ENCODE measurements around the gene EYA4. TPM values are rescaled to one million over a fixed set of nuclear protein-coding genes. Genes with fewer than 3 reads are reported as not detected.

EYA4 gene
- total RNA-seq (10 to 100 TPM; 10.7 to 11.3 TPM), polyA plus RNA-seq (ENCODE audit: insufficient read depth, low read depth, low replicate concordance) (8.1 TPM)
- long read RNA-seq, donor 1 = 0 reads
- long read RNA-seq, donor 2 = 0 reads

- TF ChIP-seq CTCF (IDR thresholded peaks at IDR 0.05) (no peak), POLR2A (IDR thresholded peaks at IDR 0.05) (no peak)
- Histone ChIP-seq H3K36me3 (ENCODE audit: low read depth, missing control alignments) (no peaks in the 10 kb centered on the region), H3K27me3 (no peaks in the 10 kb centered on the region), H3K4me1 (no peaks in the 10 kb centered on the region), H3K4me3 (peak within 1 kb of the TSS; percentile 52 to 62), H3K9me3 (no peaks in the 10 kb centered on the region), H3K27ac (peak within 1 kb of the TSS; percentile 16 to 43)
- 0 to 1% methylated on average over 26 to 69 of the region's 84 CpGs for WGBS, 2 donors
- intact Hi-C loops (cut with DNase I; ENCODE audit: low total_unique reads) = no loop called here
- DNase-seq = peak; percentile 28
Measured at GRCh38 chr6:133241086-133241900, at the start of gene EYA4. Gene EYA4 (plus strand): TSS chr6:133241357. CDS start chr6:133274781, 33,424 bp downstream.

GRCh38 chr6:133193396-133193795 lies 47.8 kb upstream of the EYA4 start:
- no peak for DNase-seq
- TF ChIP-seq POLR2A (IDR thresholded peaks at IDR 0.05) = no peak
- TF ChIP-seq CTCF (IDR thresholded peaks at IDR 0.05) = no peak
- Histone ChIP-seq H3K36me3 (ENCODE audit: low read depth, missing control alignments) (no peaks in the 10 kb centered on the region), H3K27ac (no peak overlapping the region), H3K27me3 (no peaks in the 10 kb centered on the region), H3K4me1 (no peaks in the 10 kb centered on the region), H3K9me3 (no peaks in the 10 kb centered on the region), H3K4me3 (no peak overlapping the region)
- intact Hi-C loops (cut with DNase I; ENCODE audit: low total_unique reads) = no loop called here
- 88 to 97% methylated on average over 1 of the region's 1 CpG for WGBS, 2 donors

GRCh38 chr6:133198725-133199124 lies 42.4 kb upstream of the EYA4 start:
- no peaks in the 10 kb centered on the region for H3K36me3 ChIP-seq (ENCODE audit: low read depth, missing control alignments)
- no peak for TF ChIP-seq CTCF (IDR thresholded peaks at IDR 0.05)
- WGBS, 2 donors = 78 to 89% methylated on average over 2 of the region's 2 CpGs
- no peaks in the 10 kb centered on the region for H3K4me1 ChIP-seq
- intact Hi-C loops (cut with DNase I; ENCODE audit: low total_unique reads) = no loop called here
- H3K27me3 ChIP-seq = no peaks in the 10 kb centered on the region
- no peak overlapping the region for H3K27ac ChIP-seq
- H3K4me3 ChIP-seq = no peak overlapping the region
- no peak for DNase-seq
- no peaks in the 10 kb centered on the region for H3K9me3 ChIP-seq

GRCh38 chr6:133201231-133201630 lies 39.9 kb upstream of the EYA4 start:
- Histone ChIP-seq H3K4me3 (no peak overlapping the region), H3K9me3 (no peaks in the 10 kb centered on the region), H3K36me3 (ENCODE audit: low read depth, missing control alignments) (no peaks in the 10 kb centered on the region), H3K27ac (no peak overlapping the region), H3K27me3 (no peaks in the 10 kb centered on the region), H3K4me1 (no peaks in the 10 kb centered on the region)
- DNase-seq = no peak
- intact Hi-C loops (cut with DNase I; ENCODE audit: low total_unique reads) = no loop called here
- TF ChIP-seq CTCF (IDR thresholded peaks at IDR 0.05) = no peak
- TF ChIP-seq POLR2A (IDR thresholded peaks at IDR 0.05) = no peak
- WGBS, 2 donors = 84% methylated on average over 4 of the region's 4 CpGs
